Measurements from ENCODE around the gene BRF1.
"Not testable (repeated sequence)": the region's sequence is repeated elsewhere in the genome, so short reads cannot be mapped to it uniquely, and the experiment has no call there.

The BRF1 gene

DNA sequence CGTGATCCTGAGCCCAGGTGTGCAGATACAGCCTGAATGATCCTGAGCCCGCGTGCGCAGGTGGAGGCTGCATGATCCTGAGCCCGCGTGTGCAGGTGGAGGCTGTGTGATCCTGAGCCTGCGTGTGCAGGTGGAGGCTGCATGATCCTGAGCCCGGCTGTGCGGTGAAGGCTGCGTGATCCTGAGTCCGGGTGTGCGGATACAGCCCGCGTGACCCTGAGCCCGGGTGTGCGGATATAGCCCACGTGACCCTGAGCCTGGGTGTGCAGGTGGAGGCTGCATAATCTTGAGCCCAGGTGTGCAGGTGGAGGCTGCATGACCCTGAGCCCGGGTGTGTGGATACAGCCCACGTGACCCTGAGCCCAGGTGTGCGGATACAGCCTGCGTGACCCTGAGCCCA is 20.3 kb downstream of the BRF1 start:
- H3K4me3 Mint-ChIP-seq: no peak overlapping the region
- H3K27me3 Mint-ChIP-seq (ENCODE audit: low read depth): no peaks in the 10 kb centered on the region
- H3K36me3 Mint-ChIP-seq (ENCODE audit: low read depth): peaks cover 10% of the 10 kb centered on the region
- no peak for TF ChIP-seq CTCF (IDR thresholded peaks at IDR 0.05; ENCODE audit: unreplicated experiment in 3 of 3)
- H3K4me1 Mint-ChIP-seq: peaks cover 13% of the 10 kb centered on the region
- no peaks in the 10 kb centered on the region for H3K9me3 Mint-ChIP-seq
- H3K27ac Mint-ChIP-seq: no peak overlapping the region

DNA sequence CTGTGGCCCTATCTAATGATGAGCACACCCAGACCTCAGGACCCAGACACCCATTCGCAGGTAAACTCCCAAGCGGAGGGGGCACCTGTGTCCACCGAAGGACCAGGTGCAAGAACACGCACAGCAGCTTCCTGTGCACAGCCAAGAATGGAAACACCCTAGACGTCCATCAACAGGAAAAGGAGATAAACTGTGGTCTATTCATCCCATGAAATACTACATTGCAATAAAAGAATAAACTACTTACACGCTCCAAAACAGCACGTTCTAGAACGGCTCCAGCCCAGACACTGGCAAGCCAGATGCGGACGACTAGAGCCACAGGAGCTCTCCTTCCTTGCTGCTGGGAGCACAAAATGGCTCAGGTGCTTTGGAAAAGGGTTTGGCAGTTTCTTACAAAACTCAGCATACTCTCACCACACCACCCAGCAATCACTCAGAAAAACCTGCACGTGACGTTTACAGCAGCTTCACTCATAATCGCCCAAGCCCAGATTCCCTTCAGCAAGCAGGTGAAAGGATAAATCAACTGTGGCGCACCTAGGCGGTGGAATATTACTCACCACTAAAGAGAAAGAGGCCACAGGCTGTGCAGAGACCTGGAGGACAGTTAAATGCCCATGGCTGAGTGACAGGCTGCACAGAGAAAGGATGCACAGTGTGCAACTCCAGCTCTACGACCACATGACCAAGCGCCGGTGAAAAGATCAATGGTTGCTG is 21.0 kb downstream of the BRF1 start:
- peaks cover 19% of the 10 kb centered on the region for H3K4me1 Mint-ChIP-seq
- TF ChIP-seq CTCF (IDR thresholded peaks at IDR 0.05; ENCODE audit: unreplicated experiment in 3 of 3): no peak
- H3K9me3 Mint-ChIP-seq: no peaks in the 10 kb centered on the region
- no peaks in the 10 kb centered on the region for H3K27me3 Mint-ChIP-seq (ENCODE audit: low read depth)
- no peak overlapping the region for H3K4me3 Mint-ChIP-seq
- peaks cover 4% of the 10 kb centered on the region for H3K36me3 Mint-ChIP-seq (ENCODE audit: low read depth)
- H3K27ac Mint-ChIP-seq: peak overlapping the region in 1 of 3 experiments; percentile 37

- H3K36me3 Mint-ChIP-seq (ENCODE audit: low read depth); H3K4me3 Mint-ChIP-seq; H3K27me3 Mint-ChIP-seq (ENCODE audit: low read depth); H3K9me3 Mint-ChIP-seq: not testable (repeated sequence)
- peak overlapping the region in 1 of 3 experiments; percentile 31 for H3K27ac Mint-ChIP-seq
- H3K4me1 Mint-ChIP-seq: peaks cover 19% of the 10 kb centered on the region
Measured at GRCh38 chr14:105277448-105277847, 23.4 kb downstream of the BRF1 start.

GRCh38 chr14:105275267-105275946 is 25.4 kb downstream of the BRF1 start:
- Mint-ChIP-seq H3K36me3 (ENCODE audit: low read depth) (peaks cover 6% of the 10 kb centered on the region), H3K9me3 (no peaks in the 10 kb centered on the region), H3K27ac (peak overlapping the region; percentile 86 to 98 (median 91)), H3K27me3 (ENCODE audit: low read depth) (no peaks in the 10 kb centered on the region), H3K4me3 (peak overlapping the region in 1 of 3 experiments; percentile 6), H3K4me1 (peaks cover 9% of the 10 kb centered on the region)
- no peak for TF ChIP-seq CTCF (IDR thresholded peaks at IDR 0.05; ENCODE audit: unreplicated experiment in 3 of 3)

DNA sequence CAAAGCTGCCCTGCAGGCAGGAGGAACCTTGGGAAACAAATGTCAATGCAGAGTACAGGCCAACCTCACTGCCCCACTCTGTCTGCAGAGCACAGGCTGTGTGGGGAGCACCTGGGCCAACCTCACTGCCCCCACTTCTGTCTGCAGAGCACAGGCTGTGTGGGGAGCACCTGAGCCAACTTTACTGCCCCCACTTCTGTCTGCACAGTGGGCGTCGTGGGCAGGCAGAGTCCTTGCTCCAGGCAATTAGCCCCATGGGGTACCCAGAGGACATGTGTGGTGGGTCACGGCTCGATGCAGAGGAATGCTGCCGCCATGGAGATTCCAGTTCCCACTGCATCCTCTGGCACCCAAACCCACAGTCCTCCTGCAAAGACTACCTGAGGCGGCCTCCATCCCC is 26.2 kb downstream of the BRF1 start:
- H3K27ac Mint-ChIP-seq: peak overlapping the region in 2 of 3 experiments; percentile 73 to 86
- no peaks in the 10 kb centered on the region for H3K9me3 Mint-ChIP-seq
- no peak overlapping the region for H3K4me3 Mint-ChIP-seq
- peaks cover 9% of the 10 kb centered on the region for H3K4me1 Mint-ChIP-seq
- H3K27me3 Mint-ChIP-seq (ENCODE audit: low read depth): no peaks in the 10 kb centered on the region
- H3K36me3 Mint-ChIP-seq (ENCODE audit: low read depth): peaks cover 6% of the 10 kb centered on the region
- TF ChIP-seq CTCF (IDR thresholded peaks at IDR 0.05; ENCODE audit: unreplicated experiment in 3 of 3): no peak

DNA sequence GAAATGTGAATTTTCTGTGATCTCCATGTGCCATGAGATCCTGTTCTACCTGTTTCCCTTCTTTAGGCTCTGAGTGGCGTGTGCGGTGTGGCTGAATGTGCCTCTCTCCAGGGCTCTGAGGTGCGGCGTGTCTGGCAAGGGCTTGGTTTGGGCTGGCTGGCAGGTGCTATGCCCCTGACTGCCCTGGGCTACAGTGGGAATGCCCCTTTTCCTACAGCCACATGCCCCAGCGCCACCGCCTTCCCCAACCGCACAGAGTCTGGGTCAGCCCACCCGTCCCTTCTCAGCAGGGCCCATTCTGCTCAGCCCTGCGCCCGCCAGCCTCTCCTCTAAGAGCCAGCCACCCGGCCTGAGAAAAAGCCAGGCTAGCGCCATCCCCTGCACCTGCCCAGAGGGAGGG is 27.7 kb downstream of the BRF1 start:
- Mint-ChIP-seq H3K9me3 (no peaks in the 10 kb centered on the region), H3K4me1 (peaks cover 9% of the 10 kb centered on the region), H3K4me3 (no peak overlapping the region), H3K36me3 (ENCODE audit: low read depth) (peaks cover 6% of the 10 kb centered on the region), H3K27ac (peak overlapping the region in 2 of 3 experiments; percentile 75 to 80), H3K27me3 (ENCODE audit: low read depth) (peaks cover 3% of the 10 kb centered on the region)
- no peak for TF ChIP-seq CTCF (IDR thresholded peaks at IDR 0.05; ENCODE audit: unreplicated experiment in 3 of 3)
